T-helper 9 cell (primary cell): ENCODE measurements around the gene ZNF384.

Source experiments
- DNase-seq: peaks from one replicate; pipeline ENCODE4 v3.0.0-alpha.2; 2020

Gene ZNF384

DNA sequence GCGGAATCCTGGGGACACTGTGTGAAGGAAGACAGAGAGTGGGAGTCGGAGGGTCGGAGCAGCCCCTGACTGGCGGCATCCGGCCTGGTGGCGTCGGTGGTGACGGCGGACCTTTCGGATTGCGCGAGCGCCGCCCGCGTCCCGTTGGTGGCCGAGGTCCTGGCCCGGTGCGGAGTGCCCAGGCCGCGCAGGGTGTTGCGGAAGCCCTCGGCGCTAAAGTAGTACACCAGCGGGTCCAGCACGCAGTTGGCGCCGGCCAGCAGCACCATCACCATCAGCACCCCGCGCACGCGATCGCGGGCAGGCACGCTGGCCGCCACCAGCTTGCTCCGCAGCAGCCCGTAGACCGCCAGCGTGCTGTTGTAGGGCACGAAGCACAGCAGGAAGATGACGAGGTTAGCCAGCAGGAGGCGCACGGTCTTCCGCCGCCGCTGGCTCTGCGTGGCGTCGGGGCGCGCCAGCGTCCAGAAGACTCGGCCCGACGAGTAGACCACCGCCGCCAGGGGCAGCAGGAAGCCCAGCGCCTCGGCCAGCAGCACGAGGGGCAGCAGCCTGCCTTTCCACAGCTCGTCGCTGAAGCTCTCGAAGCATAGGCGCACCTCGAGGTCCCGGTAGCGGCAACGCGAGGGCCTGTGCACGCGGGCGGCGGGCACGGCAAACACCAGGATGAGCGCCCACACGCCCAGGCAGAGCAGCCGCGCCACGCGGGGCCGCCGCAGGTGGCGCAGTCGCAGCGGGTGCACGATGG, 68.9 kb downstream of the ZNF384 start:
- peak; percentile 24 for DNase-seq

GRCh38 chr12:6618483-6619225, 70.5 kb downstream of the ZNF384 start:
- DNase-seq, result no peak
